ENCODE data around the gene PXK. TPM values are rescaled to one million over a fixed set of nuclear protein-coding genes. Genes with fewer than 3 reads are reported as not detected.

Gene PXK
- total RNA-seq, 1 donor from 2014 or later = 14.3 TPM

- no peak for DNase-seq (ENCODE audit: low spot score)
These were observed 42.6 kb downstream of the PXK start for GRCh38 chr3:58375254-58375653.

GRCh38 chr3:58377168-58377567, 44.5 kb downstream of the PXK start:
- peaks cover 2% of the 10 kb centered on the region for H3K36me3 Mint-ChIP-seq
- H3K36me3 ChIP-seq = no peaks in the 10 kb centered on the region
- peaks cover 16% of the 10 kb centered on the region for H3K4me1 Mint-ChIP-seq
- peaks cover 8% of the 10 kb centered on the region for H3F3A ChIP-seq (ENCODE audit: low read depth)
- no peaks in the 10 kb centered on the region for H3K27me3 Mint-ChIP-seq (ENCODE audit: insufficient read depth, low read depth)
- H3K4me3 Mint-ChIP-seq = no peak overlapping the region
- H3K27ac ChIP-seq = no peak overlapping the region
- DNase-seq (ENCODE audit: low spot score) = no peak
- H3K79me2 ChIP-seq (ENCODE audit: low read depth) = no peaks in the 10 kb centered on the region
- no peak overlapping the region for H3K9ac ChIP-seq
- no peak overlapping the region for H3K27ac Mint-ChIP-seq
- peaks cover 2% of the 10 kb centered on the region for H3K9me3 Mint-ChIP-seq
- TF ChIP-seq EZH2phosphoT487 (IDR thresholded peaks at IDR 0.05) (no peak), EZH2 (IDR thresholded peaks at IDR 0.05) (no peak), CTCF (IDR thresholded peaks at IDR 0.05) (no peak)
- no peak overlapping the region for H3K4me2 ChIP-seq
- peaks cover 10% of the 10 kb centered on the region for H3K4me1 ChIP-seq
- no peaks in the 10 kb centered on the region for H3K9me3 ChIP-seq (ENCODE audit: low read depth)
- no peak overlapping the region for H3K4me3 ChIP-seq
- H3K27me3 ChIP-seq = no peaks in the 10 kb centered on the region
- H2AFZ ChIP-seq (replicated peaks) = no peak overlapping the region
- H4K20me1 ChIP-seq (ENCODE audit: low read depth) = no peaks in the 10 kb centered on the region

More at GRCh38 chr3:58375254-58375653, 42.6 kb downstream of the PXK start:
- Histone ChIP-seq H2AFZ (replicated peaks) (no peak overlapping the region), H3K27ac (no peak overlapping the region), H3K4me2 (no peak overlapping the region), H3K9ac (no peak overlapping the region), H3K79me2 (ENCODE audit: low read depth) (no peaks in the 10 kb centered on the region), H3K4me3 (no peak overlapping the region), H3K9me3 (ENCODE audit: low read depth) (no peaks in the 10 kb centered on the region), H4K20me1 (ENCODE audit: low read depth) (no peaks in the 10 kb centered on the region), H3F3A (ENCODE audit: low read depth) (peaks cover 8% of the 10 kb centered on the region), H3K36me3 (no peaks in the 10 kb centered on the region), H3K27me3 (no peaks in the 10 kb centered on the region), H3K4me1 (peaks cover 10% of the 10 kb centered on the region)
- peaks cover 16% of the 10 kb centered on the region for H3K4me1 Mint-ChIP-seq
- no peaks in the 10 kb centered on the region for H3K27me3 Mint-ChIP-seq (ENCODE audit: insufficient read depth, low read depth)
- H3K27ac Mint-ChIP-seq = no peak overlapping the region
- peaks cover 2% of the 10 kb centered on the region for H3K9me3 Mint-ChIP-seq
- TF ChIP-seq EZH2 (IDR thresholded peaks at IDR 0.05) (no peak), CTCF (IDR thresholded peaks at IDR 0.05) (no peak), EZH2phosphoT487 (IDR thresholded peaks at IDR 0.05) (no peak)
- peaks cover 2% of the 10 kb centered on the region for H3K36me3 Mint-ChIP-seq
- no peak overlapping the region for H3K4me3 Mint-ChIP-seq

- H3K27me3 Mint-ChIP-seq (ENCODE audit: insufficient read depth, low read depth) = no peaks in the 10 kb centered on the region
These were observed 45.1 kb downstream of the PXK start for GRCh38 chr3:58377750-58378149.

More at GRCh38 chr3:58377750-58378149, 45.1 kb downstream of the PXK start:
- Histone ChIP-seq H3K9ac (no peak overlapping the region), H3K36me3 (no peaks in the 10 kb centered on the region), H3F3A (ENCODE audit: low read depth) (peaks cover 8% of the 10 kb centered on the region), H3K9me3 (ENCODE audit: low read depth) (no peaks in the 10 kb centered on the region), H3K4me2 (no peak overlapping the region), H3K4me3 (no peak overlapping the region), H3K27ac (no peak overlapping the region), H3K4me1 (peaks cover 10% of the 10 kb centered on the region), H2AFZ (replicated peaks) (no peak overlapping the region), H4K20me1 (ENCODE audit: low read depth) (no peaks in the 10 kb centered on the region), H3K27me3 (no peaks in the 10 kb centered on the region), H3K79me2 (ENCODE audit: low read depth) (no peaks in the 10 kb centered on the region)
- no peak overlapping the region for H3K27ac Mint-ChIP-seq
- peaks cover 16% of the 10 kb centered on the region for H3K4me1 Mint-ChIP-seq
- peaks cover 2% of the 10 kb centered on the region for H3K36me3 Mint-ChIP-seq
- TF ChIP-seq EZH2 (IDR thresholded peaks at IDR 0.05) = no peak
- TF ChIP-seq EZH2phosphoT487 (IDR thresholded peaks at IDR 0.05) = no peak
- TF ChIP-seq CTCF (IDR thresholded peaks at IDR 0.05) = no peak
- no peak overlapping the region for H3K4me3 Mint-ChIP-seq
- DNase-seq (ENCODE audit: low spot score) = no peak
- H3K9me3 Mint-ChIP-seq = peaks cover 2% of the 10 kb centered on the region
